Measurements from ENCODE around the gene TEX2.

- TF ChIP-seq, protein P1, sequence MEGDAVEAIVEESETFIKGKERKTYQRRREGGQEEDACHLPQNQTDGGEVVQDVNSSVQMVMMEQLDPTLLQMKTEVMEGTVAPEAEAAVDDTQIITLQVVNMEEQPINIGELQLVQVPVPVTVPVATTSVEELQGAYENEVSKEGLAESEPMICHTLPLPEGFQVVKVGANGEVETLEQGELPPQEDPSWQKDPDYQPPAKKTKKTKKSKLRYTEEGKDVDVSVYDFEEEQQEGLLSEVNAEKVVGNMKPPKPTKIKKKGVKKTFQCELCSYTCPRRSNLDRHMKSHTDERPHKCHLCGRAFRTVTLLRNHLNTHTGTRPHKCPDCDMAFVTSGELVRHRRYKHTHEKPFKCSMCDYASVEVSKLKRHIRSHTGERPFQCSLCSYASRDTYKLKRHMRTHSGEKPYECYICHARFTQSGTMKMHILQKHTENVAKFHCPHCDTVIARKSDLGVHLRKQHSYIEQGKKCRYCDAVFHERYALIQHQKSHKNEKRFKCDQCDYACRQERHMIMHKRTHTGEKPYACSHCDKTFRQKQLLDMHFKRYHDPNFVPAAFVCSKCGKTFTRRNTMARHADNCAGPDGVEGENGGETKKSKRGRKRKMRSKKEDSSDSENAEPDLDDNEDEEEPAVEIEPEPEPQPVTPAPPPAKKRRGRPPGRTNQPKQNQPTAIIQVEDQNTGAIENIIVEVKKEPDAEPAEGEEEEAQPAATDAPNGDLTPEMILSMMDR (IDR thresholded peaks at IDR 0.05; ENCODE audit: low read depth, low read length), result no peak
- TF ChIP-seq EZH2phosphoT487 (IDR thresholded peaks at IDR 0.05; ENCODE audit: low read depth), result no peak
Measured at GRCh38 chr17:64212122-64212521, 50.9 kb downstream of the TEX2 start.

All from OCI-LY3 (cell line).